ENCODE measurements around the gene PON2.

PON2 gene

GRCh38 chr7:95429241-95429990 is 5.4 kb downstream of the PON2 start:
- Mint-ChIP-seq H3K27me3 (no peaks in the 10 kb centered on the region), H3K9me3 (no peaks in the 10 kb centered on the region), H3K4me3 (no peak overlapping the region), H3K27ac (no peak overlapping the region), H3K4me1 (peaks cover 7% of the 10 kb centered on the region), H3K36me3 (peaks cover 12% of the 10 kb centered on the region)
- ATAC-seq, result no peak

DNA sequence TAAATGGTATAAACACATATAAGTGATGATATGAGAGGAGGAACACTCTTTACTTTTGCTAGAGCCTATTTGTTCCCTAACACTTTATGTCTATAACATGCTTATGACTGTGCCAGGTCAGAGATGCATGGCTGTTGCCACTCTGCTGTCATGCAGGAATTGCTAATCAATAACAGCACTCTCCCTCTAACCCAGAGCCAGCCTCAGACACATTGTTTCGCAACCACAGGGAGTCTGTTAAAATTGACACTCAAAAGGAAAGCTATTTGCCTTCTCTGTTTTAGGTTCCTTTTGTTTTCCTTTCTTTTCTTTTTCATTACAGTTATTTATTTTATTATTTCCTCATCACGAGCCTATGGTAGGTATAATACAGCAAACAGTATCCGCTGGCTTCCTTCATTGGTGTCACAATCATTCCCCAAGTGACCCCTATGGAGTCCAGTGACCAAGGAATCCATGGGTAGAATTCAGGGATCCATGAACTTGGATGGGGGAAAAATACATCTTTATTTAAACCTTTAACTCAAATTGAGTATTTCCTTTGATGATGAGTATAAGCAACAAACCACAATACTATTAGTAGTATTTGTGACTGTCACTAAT is 6.8 kb downstream of the PON2 start:
- Mint-ChIP-seq H3K36me3 (peaks cover 24% of the 10 kb centered on the region), H3K27ac (no peak overlapping the region), H3K4me1 (no peaks in the 10 kb centered on the region), H3K4me3 (no peak overlapping the region), H3K9me3 (no peaks in the 10 kb centered on the region), H3K27me3 (no peaks in the 10 kb centered on the region)
- ATAC-seq, result no peak

GRCh38 chr7:95427166-95427565 is 7.7 kb downstream of the PON2 start:
- no peak for ATAC-seq
- peaks cover 22% of the 10 kb centered on the region for H3K36me3 Mint-ChIP-seq
- H3K4me3 Mint-ChIP-seq, result no peak overlapping the region
- H3K4me1 Mint-ChIP-seq, result no peaks in the 10 kb centered on the region
- H3K9me3 Mint-ChIP-seq, result no peaks in the 10 kb centered on the region
- H3K27me3 Mint-ChIP-seq, result no peaks in the 10 kb centered on the region
- no peak overlapping the region for H3K27ac Mint-ChIP-seq

- H3K27me3 Mint-ChIP-seq, result no peaks in the 10 kb centered on the region
- no peak for ATAC-seq
- H3K4me1 Mint-ChIP-seq, result peaks cover 6% of the 10 kb centered on the region
- no peak overlapping the region for H3K27ac Mint-ChIP-seq
- H3K4me3 Mint-ChIP-seq, result no peak overlapping the region
- no peaks in the 10 kb centered on the region for H3K9me3 Mint-ChIP-seq
- H3K36me3 Mint-ChIP-seq, result peaks cover 32% of the 10 kb centered on the region
Observed at GRCh38 chr7:95425694-95426093, 9.1 kb downstream of the PON2 start.

GRCh38 chr7:95424716-95425115 is 10.1 kb downstream of the PON2 start:
- peaks cover 6% of the 10 kb centered on the region for H3K4me1 Mint-ChIP-seq
- H3K9me3 Mint-ChIP-seq, result no peaks in the 10 kb centered on the region
- H3K36me3 Mint-ChIP-seq, result peaks cover 32% of the 10 kb centered on the region
- no peaks in the 10 kb centered on the region for H3K27me3 Mint-ChIP-seq
- no peak overlapping the region for H3K4me3 Mint-ChIP-seq
- no peak overlapping the region for H3K27ac Mint-ChIP-seq
- no peak for ATAC-seq

- ATAC-seq, result no peak
- Mint-ChIP-seq H3K4me1 (peaks cover 6% of the 10 kb centered on the region), H3K27ac (no peak overlapping the region), H3K9me3 (no peaks in the 10 kb centered on the region), H3K36me3 (peaks cover 30% of the 10 kb centered on the region), H3K27me3 (no peaks in the 10 kb centered on the region), H3K4me3 (no peak overlapping the region)
Observed at GRCh38 chr7:95421847-95422444, 12.9 kb downstream of the PON2 start.

GRCh38 chr7:95421000-95421846 is 13.6 kb downstream of the PON2 start:
- ATAC-seq, result no peak
- H3K27me3 Mint-ChIP-seq, result no peaks in the 10 kb centered on the region
- no peak overlapping the region for H3K4me3 Mint-ChIP-seq
- no peak overlapping the region for H3K27ac Mint-ChIP-seq
- H3K36me3 Mint-ChIP-seq, result peaks cover 31% of the 10 kb centered on the region
- peaks cover 6% of the 10 kb centered on the region for H3K4me1 Mint-ChIP-seq
- H3K9me3 Mint-ChIP-seq, result no peaks in the 10 kb centered on the region

DNA sequence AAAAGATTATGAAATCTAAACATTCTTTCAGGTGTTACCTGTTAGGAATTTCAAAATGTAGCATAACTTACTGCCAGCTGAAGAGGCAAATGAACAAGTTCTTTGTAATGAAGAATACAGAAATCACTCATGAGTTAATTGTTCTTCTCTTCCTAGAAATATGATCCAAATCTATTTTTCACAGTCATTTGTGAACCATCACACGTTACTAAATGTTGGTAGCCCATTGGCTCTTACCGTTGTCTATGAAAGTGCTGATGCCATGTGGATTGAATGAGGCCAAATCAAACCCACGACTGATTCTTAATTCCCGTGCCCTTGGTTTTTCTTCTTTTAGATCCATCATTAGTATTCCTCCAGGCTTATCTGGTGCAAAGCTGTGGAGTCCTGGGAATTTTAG is 22.8 kb downstream of the PON2 start:
- peaks cover 13% of the 10 kb centered on the region for H3K36me3 Mint-ChIP-seq
- ATAC-seq, result no peak
- no peak overlapping the region for H3K27ac Mint-ChIP-seq
- H3K4me1 Mint-ChIP-seq, result peaks cover 6% of the 10 kb centered on the region
- no peaks in the 10 kb centered on the region for H3K9me3 Mint-ChIP-seq
- no peaks in the 10 kb centered on the region for H3K27me3 Mint-ChIP-seq
- no peak overlapping the region for H3K4me3 Mint-ChIP-seq

DNA sequence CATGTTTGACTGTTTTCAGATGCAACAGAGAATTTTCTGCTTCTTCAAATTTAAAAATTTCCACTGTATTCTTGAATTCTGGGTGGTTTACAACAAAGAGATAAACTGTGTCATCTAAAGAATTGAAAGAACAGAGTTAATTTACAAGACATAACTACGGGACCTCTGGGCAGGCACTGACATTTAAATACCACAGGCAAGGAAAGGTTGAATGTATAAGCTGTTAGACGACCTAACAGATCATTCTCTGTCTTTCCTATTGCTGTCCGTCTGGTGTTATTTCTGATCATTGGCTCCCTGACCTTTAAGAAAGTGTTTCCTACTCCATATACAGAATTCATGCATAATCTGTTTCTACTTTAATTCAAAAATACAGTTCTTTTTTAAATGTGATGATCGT is 23.2 kb downstream of the PON2 start:
- no peaks in the 10 kb centered on the region for H3K27me3 Mint-ChIP-seq
- no peak for ATAC-seq

GRCh38 chr7:95411036-95411435 is 23.8 kb downstream of the PON2 start:
- Mint-ChIP-seq H3K4me1 (peaks cover 6% of the 10 kb centered on the region), H3K9me3 (no peaks in the 10 kb centered on the region), H3K27me3 (no peaks in the 10 kb centered on the region), H3K27ac (no peak overlapping the region), H3K36me3 (peaks cover 10% of the 10 kb centered on the region), H3K4me3 (no peak overlapping the region)
- no peak for ATAC-seq

More for the DNA sequence above, 23.2 kb downstream of the PON2 start:
- Mint-ChIP-seq H3K4me1 (peaks cover 6% of the 10 kb centered on the region), H3K4me3 (no peak overlapping the region), H3K36me3 (peaks cover 13% of the 10 kb centered on the region), H3K27ac (no peak overlapping the region), H3K9me3 (no peaks in the 10 kb centered on the region)

DNA sequence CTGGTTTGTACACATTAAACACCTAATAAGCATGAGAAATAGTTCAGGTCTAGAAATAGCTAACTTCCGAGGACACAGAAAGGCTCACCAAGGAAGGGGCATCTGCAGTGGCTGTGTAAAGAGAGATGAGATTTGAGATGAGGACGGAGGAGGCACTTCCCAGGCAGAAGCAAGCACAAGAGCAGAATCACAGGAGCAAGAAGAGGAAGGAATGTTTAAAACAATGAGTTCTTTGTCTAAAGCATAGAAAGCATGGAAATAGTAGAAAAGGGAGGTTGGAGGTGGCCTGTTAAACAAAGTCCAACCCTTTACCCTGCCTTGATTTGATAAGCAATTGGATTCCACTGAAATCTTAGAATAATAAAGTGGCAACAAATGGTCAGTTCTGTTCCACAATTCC is 27.1 kb downstream of the PON2 start:
- Mint-ChIP-seq H3K4me3 (no peak overlapping the region), H3K36me3 (no peaks in the 10 kb centered on the region), H3K9me3 (no peaks in the 10 kb centered on the region), H3K27ac (no peak overlapping the region), H3K4me1 (peaks cover 6% of the 10 kb centered on the region), H3K27me3 (no peaks in the 10 kb centered on the region)
- no peak for ATAC-seq

GRCh38 chr7:95405800-95406199 is 29.0 kb downstream of the PON2 start:
- Mint-ChIP-seq H3K4me3 (no peak overlapping the region), H3K27ac (no peak overlapping the region), H3K27me3 (no peaks in the 10 kb centered on the region), H3K4me1 (no peaks in the 10 kb centered on the region), H3K9me3 (no peaks in the 10 kb centered on the region), H3K36me3 (no peaks in the 10 kb centered on the region)
- no peak for ATAC-seq

DNA sequence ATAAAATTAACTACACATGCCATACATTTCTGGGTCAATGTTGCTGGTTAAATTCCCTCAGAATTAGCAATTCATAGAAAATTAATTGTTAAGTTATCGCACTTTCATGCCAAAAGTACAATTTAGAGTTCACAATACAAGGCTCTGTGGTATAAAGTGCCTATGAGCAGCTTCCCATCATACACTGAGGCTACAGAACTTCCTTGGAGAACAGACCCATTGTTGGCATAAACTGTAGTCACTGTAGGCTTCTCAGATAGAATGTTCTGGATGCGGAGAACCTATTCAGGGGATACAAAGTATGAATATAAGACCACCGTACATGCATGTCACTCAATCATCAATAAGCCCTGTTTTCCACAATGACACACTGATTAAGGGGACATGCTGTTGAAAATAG is 29.6 kb downstream of the PON2 start:
- H3K27ac Mint-ChIP-seq, result no peak overlapping the region
- no peaks in the 10 kb centered on the region for H3K27me3 Mint-ChIP-seq
- H3K4me3 Mint-ChIP-seq, result no peak overlapping the region
- H3K4me1 Mint-ChIP-seq, result no peaks in the 10 kb centered on the region
- no peak for ATAC-seq
- H3K36me3 Mint-ChIP-seq, result no peaks in the 10 kb centered on the region
- H3K9me3 Mint-ChIP-seq, result no peaks in the 10 kb centered on the region

DNA sequence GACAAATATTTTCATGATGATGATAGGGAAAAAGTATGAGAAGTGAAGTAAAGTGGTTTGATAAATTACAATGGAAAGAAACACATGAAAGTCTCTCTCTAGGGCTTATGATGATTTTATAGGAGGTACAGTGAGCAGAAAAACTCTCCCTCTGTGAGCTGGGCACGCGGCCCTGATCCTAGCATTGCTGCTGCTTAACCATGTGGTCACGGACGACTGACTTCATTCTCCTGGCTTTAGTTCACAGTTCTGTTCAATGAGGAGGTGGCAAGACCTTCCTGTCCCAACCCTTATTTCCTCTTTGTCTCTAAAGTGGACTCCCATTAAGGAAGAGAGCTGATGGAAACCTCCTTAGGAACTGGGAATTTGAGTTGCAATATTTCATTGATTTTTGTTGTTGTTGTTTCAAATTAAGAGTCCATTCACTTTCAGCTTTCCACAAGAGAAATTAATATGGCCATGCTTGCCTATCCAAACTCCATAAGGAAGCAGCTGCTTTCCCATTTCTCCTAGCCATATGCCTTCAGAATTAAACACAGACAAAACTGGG is 30.4 kb downstream of the PON2 start:
- no peak for ATAC-seq
- Mint-ChIP-seq H3K27me3 (no peaks in the 10 kb centered on the region), H3K9me3 (no peaks in the 10 kb centered on the region), H3K4me1 (no peaks in the 10 kb centered on the region), H3K36me3 (no peaks in the 10 kb centered on the region), H3K4me3 (no peak overlapping the region), H3K27ac (no peak overlapping the region)
